Natural killer cell (primary cell): Measurements from ENCODE around the gene EEF1AKMT1. TPM values are rescaled to one million over a fixed set of nuclear protein-coding genes. Genes with fewer than 3 reads are reported as not detected.

Experiments
- ATAC-seq, 3 donors: fragments of 150-1000 bp in 2 of 3; fragments of 200-7000 bp in 1 of 3; cut with Tn5 transposase; 1 replicate in 1 of 3; 2 replicates in 2 of 3; pipeline ENCODE4 v1.10.0; 2021; ENCODE audit warnings: mild to moderate bottlenecking in 2 of 3, moderate library complexity in 2 of 3
- DNase-seq, 2 donors: peaks; one replicate each; pipeline versions ENCODE4 v3.0.0 to v3.0.0-alpha.2; 2013 to 2021; ENCODE audit warnings: mixed read lengths in 1 of 2
- H3K27ac ChIP-seq: one replicate; pipeline ENCODE4 v1.5.1; 2013; ENCODE audit warnings: mild to moderate bottlenecking, low read length
- H3K27me3 ChIP-seq: one replicate; pipeline ENCODE4 v1.6.1; 2013; ENCODE audit warnings: low read length; ENCODE audit not compliant: control insufficient read depth, insufficient read depth
- H3K36me3 ChIP-seq: one replicate; pipeline ENCODE4 v1.6.1; 2013; ENCODE audit warnings: low read length; ENCODE audit not compliant: control insufficient read depth, insufficient read depth
- H3K4me1 ChIP-seq: one replicate; pipeline ENCODE4 v1.6.1; 2013; ENCODE audit warnings: low read length; ENCODE audit not compliant: control insufficient read depth, insufficient read depth
- H3K4me3 ChIP-seq: one replicate; pipeline ENCODE4 v1.5.1; 2013; ENCODE audit warnings: low read length
- H3K9me3 ChIP-seq: one replicate; pipeline ENCODE4 v1.6.1; 2013; ENCODE audit warnings: low read length; ENCODE audit not compliant: control insufficient read depth, insufficient read depth
- H3K27ac Mint-ChIP-seq, 2 donors: one replicate each; pipeline ENCODE4 v1.8.0; 2022; ENCODE audit warnings: mild to moderate bottlenecking in 2 of 2, mixed read lengths in 2 of 2, moderate library complexity in 1 of 2
- H3K27me3 Mint-ChIP-seq, 2 donors: one replicate each; pipeline ENCODE4 v1.8.0; 2022; ENCODE audit warnings: low read depth in 2 of 2, mixed read lengths in 2 of 2
- H3K36me3 Mint-ChIP-seq: one replicate; pipeline ENCODE4 v1.8.0; 2022; ENCODE audit warnings: mixed read lengths
- H3K4me1 Mint-ChIP-seq, 2 donors: one replicate each; pipeline ENCODE4 v1.8.0; 2022; ENCODE audit warnings: mixed read lengths in 2 of 2
- H3K4me3 Mint-ChIP-seq: one replicate; pipeline ENCODE4 v1.8.0; 2022; ENCODE audit warnings: mild to moderate bottlenecking, moderate library complexity, mixed read lengths
- H3K9me3 Mint-ChIP-seq, 2 donors: one replicate each; pipeline ENCODE4 v1.8.0; 2022; ENCODE audit warnings: mixed read lengths in 2 of 2
- WGBS: methylation state at CpG from one replicate; pipeline ENCODE4 v1.1.7; 2013; ENCODE audit warnings: missing lambda C conversion rate; ENCODE audit not compliant: insufficient coverage; 5-methylcytosine and 5-hydroxymethylcytosine counted together
- intact Hi-C: fragments of 100-400 bp; cut with micrococcal nuclease; formaldehyde crosslinking; loops from one replicate; pipeline ENCODE4 v1.14.2; 2022
- total RNA-seq, 4 donors: library from RNA; stranded (reverse); fragments of 120-200 nt in 1 of 4; gene quantifications; one replicate each; pipeline versions ENCODE4 v1.2.3 to v1.2.4, GENCODE V29; 2013 to 2022
- TF ChIP-seq, protein P1 (sequence below): fragments of 200-600 bp; IDR thresholded peaks from one replicate; pipeline ENCODE4 v1.8.0; 2022; ENCODE audit warnings: antibody characterized with exemption

EEF1AKMT1 gene
- total RNA-seq, 3 donors from 2014 or later (not counting 1 experiment from before 2014, with no cell fraction given), result 3.8 to 5.1 (median 4.6) TPM

- no peaks in the 10 kb centered on the region for H3K36me3 ChIP-seq
- peaks cover 3% of the 10 kb centered on the region for H3K27me3 ChIP-seq
- TF ChIP-seq, protein P1, sequence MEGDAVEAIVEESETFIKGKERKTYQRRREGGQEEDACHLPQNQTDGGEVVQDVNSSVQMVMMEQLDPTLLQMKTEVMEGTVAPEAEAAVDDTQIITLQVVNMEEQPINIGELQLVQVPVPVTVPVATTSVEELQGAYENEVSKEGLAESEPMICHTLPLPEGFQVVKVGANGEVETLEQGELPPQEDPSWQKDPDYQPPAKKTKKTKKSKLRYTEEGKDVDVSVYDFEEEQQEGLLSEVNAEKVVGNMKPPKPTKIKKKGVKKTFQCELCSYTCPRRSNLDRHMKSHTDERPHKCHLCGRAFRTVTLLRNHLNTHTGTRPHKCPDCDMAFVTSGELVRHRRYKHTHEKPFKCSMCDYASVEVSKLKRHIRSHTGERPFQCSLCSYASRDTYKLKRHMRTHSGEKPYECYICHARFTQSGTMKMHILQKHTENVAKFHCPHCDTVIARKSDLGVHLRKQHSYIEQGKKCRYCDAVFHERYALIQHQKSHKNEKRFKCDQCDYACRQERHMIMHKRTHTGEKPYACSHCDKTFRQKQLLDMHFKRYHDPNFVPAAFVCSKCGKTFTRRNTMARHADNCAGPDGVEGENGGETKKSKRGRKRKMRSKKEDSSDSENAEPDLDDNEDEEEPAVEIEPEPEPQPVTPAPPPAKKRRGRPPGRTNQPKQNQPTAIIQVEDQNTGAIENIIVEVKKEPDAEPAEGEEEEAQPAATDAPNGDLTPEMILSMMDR, result no peak
- no peak for DNase-seq
- no peak overlapping the region for H3K4me3 Mint-ChIP-seq
- H3K9me3 Mint-ChIP-seq, result no peaks in the 10 kb centered on the region
- ATAC-seq, result no peak
- H3K4me1 Mint-ChIP-seq, result peaks cover 11 to 17% of the 10 kb centered on the region in 2 donors
- H3K27me3 Mint-ChIP-seq, result peaks cover 18 to 30% of the 10 kb centered on the region in 2 donors
- no peak overlapping the region for H3K27ac ChIP-seq
- H3K27ac Mint-ChIP-seq, result no peak overlapping the region
- intact Hi-C loops, result loop anchor here (10.0 kb wide), 1 partner anchor 177 kb away; the partner anchor contains the start of gene CRYL1
- no peaks in the 10 kb centered on the region for H3K36me3 Mint-ChIP-seq
- no peak overlapping the region for H3K4me3 ChIP-seq
- H3K4me1 ChIP-seq, result peaks cover 14% of the 10 kb centered on the region
- H3K9me3 ChIP-seq, result no peaks in the 10 kb centered on the region
- WGBS, result 100% methylated on average over 2 of the region's 3 CpGs
Observed at GRCh38 chr13:20701461-20701860, 72.3 kb downstream of the EEF1AKMT1 start.

DNA sequence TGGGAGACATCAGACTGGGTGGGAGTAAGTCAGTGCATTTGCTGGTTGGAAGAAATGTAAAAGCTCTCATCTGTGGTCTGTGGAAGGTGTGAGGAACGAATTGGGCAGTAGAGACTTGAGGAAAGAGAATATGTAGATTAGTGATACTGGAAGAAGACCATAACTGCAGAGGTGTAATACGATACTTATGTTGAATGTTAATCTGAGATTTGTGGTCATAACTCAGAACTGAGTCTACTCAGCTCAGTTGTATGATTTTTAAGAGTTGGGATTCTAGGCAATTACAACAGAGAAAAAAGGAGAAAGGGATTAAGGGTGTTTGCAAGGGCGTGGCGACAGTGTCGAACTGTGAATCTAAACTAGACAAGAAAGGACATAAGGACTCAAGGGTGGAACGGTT, 73.5 kb downstream of the EEF1AKMT1 start:
- TF ChIP-seq, protein P1, result no peak
- Histone ChIP-seq H3K27ac (no peak overlapping the region), H3K9me3 (no peaks in the 10 kb centered on the region), H3K4me1 (peaks cover 16% of the 10 kb centered on the region), H3K27me3 (peaks cover 3% of the 10 kb centered on the region), H3K4me3 (no peak overlapping the region), H3K36me3 (no peaks in the 10 kb centered on the region)
- no peaks in the 10 kb centered on the region for H3K36me3 Mint-ChIP-seq
- peaks cover 18 to 23% of the 10 kb centered on the region in 2 donors for H3K4me1 Mint-ChIP-seq
- no peak for DNase-seq
- intact Hi-C loops, result loop anchor here (10.0 kb wide), 1 partner anchor 175 kb away; the partner anchor contains the start of gene CRYL1
- no peaks in the 10 kb centered on the region for H3K9me3 Mint-ChIP-seq
- H3K27ac Mint-ChIP-seq, result no peak overlapping the region
- H3K27me3 Mint-ChIP-seq, result peaks cover 25 to 35% of the 10 kb centered on the region in 2 donors
- 86% methylated on average over 6 of the region's 6 CpGs for WGBS
- H3K4me3 Mint-ChIP-seq, result no peak overlapping the region
- ATAC-seq, result no peak

GRCh38 chr13:20699715-20700114, 74.0 kb downstream of the EEF1AKMT1 start:
- no peak overlapping the region for H3K4me3 ChIP-seq
- H3K36me3 ChIP-seq, result no peaks in the 10 kb centered on the region
- Mint-ChIP-seq H3K27ac (no peak overlapping the region), H3K4me3 (no peak overlapping the region), H3K27me3 (peaks cover 25 to 33% of the 10 kb centered on the region in 2 donors), H3K36me3 (no peaks in the 10 kb centered on the region), H3K9me3 (no peaks in the 10 kb centered on the region), H3K4me1 (peaks cover 18 to 20% of the 10 kb centered on the region in 2 donors)
- no peak overlapping the region for H3K27ac ChIP-seq
- TF ChIP-seq, protein P1, result no peak
- peaks cover 3% of the 10 kb centered on the region for H3K27me3 ChIP-seq
- 95% methylated on average over 9 of the region's 9 CpGs for WGBS
- peaks cover 15% of the 10 kb centered on the region for H3K4me1 ChIP-seq
- DNase-seq (no peak), ATAC-seq (no peak)
- H3K9me3 ChIP-seq, result no peaks in the 10 kb centered on the region
- intact Hi-C loops, result loop anchor here (10.0 kb wide), 1 partner anchor 175 kb away; the partner anchor contains the start of gene CRYL1

- Histone ChIP-seq H3K4me1 (peaks cover 3% of the 10 kb centered on the region), H3K27ac (no peak overlapping the region), H3K27me3 (no peaks in the 10 kb centered on the region), H3K4me3 (no peak overlapping the region), H3K9me3 (no peaks in the 10 kb centered on the region), H3K36me3 (no peaks in the 10 kb centered on the region)
- Mint-ChIP-seq H3K36me3 (no peaks in the 10 kb centered on the region), H3K27me3 (peaks cover 25% of the 10 kb centered on the region in 2 donors), H3K9me3 (no peaks in the 10 kb centered on the region), H3K27ac (no peak overlapping the region), H3K4me1 (peaks cover 6 to 8% of the 10 kb centered on the region in 2 donors), H3K4me3 (no peak overlapping the region)
- intact Hi-C loops, result no loop called here
- DNase-seq (no peak), ATAC-seq (no peak)
- TF ChIP-seq, protein P1, result no peak
- 61% methylated on average over 3 of the region's 4 CpGs for WGBS
Observed at GRCh38 chr13:20696073-20696472, 77.7 kb downstream of the EEF1AKMT1 start.
